NOMO-1 (cell line): ENCODE measurements around the gene GLRA3.
"Not testable (repeated sequence)": the region's sequence is repeated elsewhere in the genome, so short reads cannot be mapped to it uniquely, and the experiment has no call there.

Source experiments
- DNase-seq, 2 experiments: peaks; one replicate each; lab custom pipeline; 2025; ENCODE audit not compliant: unreplicated experiment in 2 of 2; lab: John Stamatoyannopoulos, UW

Gene GLRA3

GRCh38 chr4:174828845-174829701 is at the start of gene GLRA3:
GLRA3 (minus strand) TSS chr4:174829247; CDS start chr4:174828811, 436 bp downstream.
- no peak for DNase-seq

GRCh38 chr4:174874898-174875297 is 45.9 kb upstream of the GLRA3 start:
- DNase-seq = no peak

GRCh38 chr4:174873931-174874330 is 44.9 kb upstream of the GLRA3 start:
- DNase-seq = peak in 1 of 2 experiments; percentile 11

GRCh38 chr4:174873146-174873545 is 44.1 kb upstream of the GLRA3 start:
- not testable (repeated sequence) for DNase-seq

GRCh38 chr4:174871407-174871806 is 42.4 kb upstream of the GLRA3 start:
- no peak for DNase-seq

GRCh38 chr4:174870311-174870710 is 41.3 kb upstream of the GLRA3 start:
- DNase-seq = no peak

- no peak for DNase-seq
Observed at GRCh38 chr4:174869339-174869738, 40.3 kb upstream of the GLRA3 start.

- DNase-seq = no peak
Observed at GRCh38 chr4:174867903-174868302, 38.9 kb upstream of the GLRA3 start.

- no peak for DNase-seq
Observed at GRCh38 chr4:174865418-174865985, 36.5 kb upstream of the GLRA3 start.

- DNase-seq = no peak
Observed at GRCh38 chr4:174864031-174864430, 35.0 kb upstream of the GLRA3 start.

- DNase-seq = no peak
Observed at GRCh38 chr4:174860588-174860987, 31.5 kb upstream of the GLRA3 start.

- DNase-seq = peak in 1 of 2 experiments; percentile 24
Observed at GRCh38 chr4:174859904-174860303, 30.9 kb upstream of the GLRA3 start.

GRCh38 chr4:174856926-174857800 is 28.1 kb upstream of the GLRA3 start:
- no peak for DNase-seq

- DNase-seq = no peak
Observed at GRCh38 chr4:174855050-174855449, 26.0 kb upstream of the GLRA3 start.

- no peak for DNase-seq
Observed at GRCh38 chr4:174853629-174854028, 24.6 kb upstream of the GLRA3 start.

- DNase-seq = no peak
Observed at GRCh38 chr4:174848596-174848995, 19.5 kb upstream of the GLRA3 start.

- DNase-seq = no peak
Observed at GRCh38 chr4:174847801-174848427, 18.9 kb upstream of the GLRA3 start.

- no peak for DNase-seq
Observed at GRCh38 chr4:174835536-174835935, 6.5 kb upstream of the GLRA3 start.

GRCh38 chr4:174834477-174834876 is 5.4 kb upstream of the GLRA3 start:
- DNase-seq = no peak

GRCh38 chr4:174826660-174827059 is 2.4 kb downstream of the GLRA3 start:
- DNase-seq = no peak

- DNase-seq = no peak
Observed at GRCh38 chr4:174815282-174815681, 13.8 kb downstream of the GLRA3 start.
